GM19099 (cell line): ENCODE results near the gene DSCAML1.

ENCODE experiments used
- POLR2A ChIP-seq: IDR thresholded peaks from 3 replicates; pipeline ENCODE4 v1.6.1; 2011; ENCODE audit warnings: low read depth; ENCODE audit not compliant: insufficient read length; ENCODE audit errors: extremely low read depth

The DSCAML1 gene

DNA sequence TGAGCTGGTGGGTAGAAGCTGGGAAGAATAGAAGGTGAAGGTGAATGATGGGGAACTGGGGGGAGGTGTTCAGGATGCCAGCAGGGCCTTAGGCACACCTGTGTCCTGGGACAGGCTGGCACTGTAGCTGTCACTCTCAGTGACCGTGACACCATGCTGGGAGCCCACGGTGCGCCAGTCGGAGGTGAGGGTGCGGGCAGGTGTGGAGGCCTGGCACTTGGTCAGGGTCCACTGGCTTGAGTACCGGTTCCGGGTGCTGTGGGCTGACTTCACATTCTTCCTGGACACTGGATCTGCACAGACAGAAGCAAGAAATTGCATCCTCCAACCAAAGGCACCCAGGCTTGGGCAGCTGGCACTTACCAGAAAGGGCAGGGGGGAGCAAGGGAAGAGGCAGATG lies 365.6 kb downstream of the DSCAML1 start:
- no peak for TF ChIP-seq POLR2A

DNA sequence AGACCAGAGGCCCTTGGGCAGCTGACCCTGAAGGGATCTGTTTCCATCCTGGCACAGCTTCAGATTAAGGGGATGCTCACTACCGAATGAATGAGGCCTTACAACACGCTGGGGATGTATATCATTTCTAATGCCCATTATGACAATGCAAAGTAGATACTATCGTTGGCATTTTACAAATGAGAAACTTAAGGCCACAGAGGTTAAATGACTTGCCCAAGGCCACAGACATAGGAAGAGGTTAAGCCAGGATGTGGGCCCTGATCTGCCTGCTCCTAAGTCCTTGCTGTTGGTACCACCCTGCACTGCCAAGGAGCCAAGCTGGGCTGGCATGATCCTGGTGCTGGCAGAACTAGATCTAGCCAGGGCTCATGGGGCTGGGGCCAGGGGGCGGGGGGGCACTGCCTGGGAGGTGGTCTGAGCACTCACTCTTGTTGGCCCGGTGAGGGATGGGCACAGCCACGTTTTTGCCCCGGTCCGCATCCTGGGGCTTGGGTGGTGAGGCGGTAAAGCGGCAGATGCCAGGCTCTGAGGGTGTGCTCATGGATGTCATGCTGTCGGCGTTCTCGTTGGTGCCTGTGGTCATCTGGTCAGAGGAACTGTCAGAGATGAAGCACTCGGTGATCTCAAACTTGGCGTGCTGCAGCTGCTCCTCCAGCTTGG lies 366.6 kb downstream of the DSCAML1 start:
- no peak for TF ChIP-seq POLR2A

DNA sequence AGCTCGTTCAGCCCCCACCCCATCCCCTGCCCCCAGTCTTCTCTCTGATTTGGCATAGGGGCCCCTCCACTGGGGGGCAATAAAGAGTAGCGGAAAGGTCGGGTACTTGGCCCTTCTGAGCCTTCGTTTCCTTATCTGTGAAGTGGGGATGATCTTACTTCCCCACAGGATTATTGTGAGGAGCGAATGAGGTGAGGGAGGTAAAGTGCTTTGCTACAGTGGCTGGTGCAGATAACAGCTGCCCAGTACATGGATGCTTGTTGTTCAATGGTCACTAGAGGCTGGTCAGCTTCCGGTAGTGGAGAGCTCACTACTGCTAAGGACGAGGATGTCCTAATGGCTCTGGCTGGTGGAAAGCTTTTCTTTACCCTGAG lies 368.2 kb downstream of the DSCAML1 start:
- TF ChIP-seq POLR2A = no peak

DNA sequence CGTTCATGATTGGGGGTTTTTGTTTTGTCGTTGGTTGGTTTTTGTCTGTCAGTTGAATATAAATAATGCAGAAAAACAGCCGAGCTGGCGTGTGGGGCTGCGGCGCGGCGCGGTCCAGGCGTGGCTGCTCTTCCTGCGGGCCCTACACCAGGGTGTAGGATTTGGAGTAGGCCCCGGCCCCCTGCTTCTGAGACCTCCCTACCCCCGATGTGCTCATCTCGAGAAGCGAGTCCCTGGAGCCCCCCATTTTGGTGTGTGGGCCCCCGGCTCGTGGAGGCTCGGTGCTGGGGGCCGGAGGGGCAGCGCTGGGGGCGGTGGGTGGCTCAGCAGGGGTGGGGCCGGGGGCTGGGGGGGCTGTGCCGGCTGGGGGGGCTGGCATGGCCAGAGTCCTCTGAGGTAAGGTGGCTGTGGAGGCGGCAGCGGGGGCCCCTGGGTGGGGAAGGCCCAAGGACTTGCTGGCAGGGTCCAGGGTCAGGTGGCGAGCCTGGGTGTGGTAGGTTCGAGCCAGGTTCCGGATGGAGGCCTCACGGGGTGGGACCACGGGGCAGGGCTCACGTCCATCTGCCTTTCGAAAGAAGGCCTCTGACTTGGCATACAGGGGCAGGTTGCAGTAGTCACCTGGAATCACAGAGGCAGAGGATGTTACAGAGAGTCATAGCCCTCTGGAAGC lies 368.7 kb downstream of the DSCAML1 start:
- TF ChIP-seq POLR2A = no peak

DNA sequence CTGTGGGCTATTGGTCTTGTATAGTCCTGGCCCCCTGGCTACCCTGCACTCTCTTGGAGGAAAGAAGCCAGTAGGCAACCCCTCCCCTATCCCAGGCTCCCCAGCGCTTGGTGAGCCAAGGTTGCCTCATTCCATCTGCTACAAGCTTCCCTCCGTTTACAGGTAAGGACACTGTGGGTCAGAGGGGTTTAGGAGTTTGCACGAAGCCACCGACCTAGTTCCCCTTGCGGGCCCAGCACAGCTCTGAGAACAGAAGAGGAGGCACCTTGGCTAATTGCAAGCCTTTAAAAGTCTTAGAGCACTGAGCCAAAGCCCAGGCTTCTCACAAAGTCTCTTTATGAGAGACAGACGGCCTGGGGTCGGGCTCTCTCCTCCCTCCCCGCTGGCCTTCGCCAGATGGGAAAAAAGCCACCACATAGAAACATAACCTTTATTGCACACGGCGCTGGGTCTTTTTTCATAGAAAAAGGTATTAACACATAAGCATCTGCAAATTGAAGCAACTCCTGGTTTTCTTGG lies 369.6 kb downstream of the DSCAML1 start:
- TF ChIP-seq POLR2A = no peak

DNA sequence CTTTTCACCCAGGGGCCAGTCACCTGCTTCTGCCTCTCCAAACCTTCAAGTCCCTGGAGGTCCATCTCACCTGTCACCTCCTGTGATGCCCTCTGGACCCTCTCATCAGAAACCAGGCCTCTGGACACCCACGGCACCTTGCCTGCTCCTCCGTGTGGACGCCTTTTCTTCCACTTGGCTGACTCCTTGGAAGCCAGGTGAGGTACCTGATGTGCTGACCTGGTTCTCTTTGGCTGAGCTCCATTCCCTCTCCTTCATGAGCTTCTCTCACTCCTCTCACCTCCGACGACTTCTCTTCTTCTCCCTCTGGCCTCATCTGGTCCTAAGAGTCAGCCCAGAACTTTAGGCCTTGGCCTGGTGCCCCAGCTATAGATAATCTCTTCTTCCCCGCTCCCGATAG lies 370.1 kb downstream of the DSCAML1 start:
- TF ChIP-seq POLR2A = no peak

DNA sequence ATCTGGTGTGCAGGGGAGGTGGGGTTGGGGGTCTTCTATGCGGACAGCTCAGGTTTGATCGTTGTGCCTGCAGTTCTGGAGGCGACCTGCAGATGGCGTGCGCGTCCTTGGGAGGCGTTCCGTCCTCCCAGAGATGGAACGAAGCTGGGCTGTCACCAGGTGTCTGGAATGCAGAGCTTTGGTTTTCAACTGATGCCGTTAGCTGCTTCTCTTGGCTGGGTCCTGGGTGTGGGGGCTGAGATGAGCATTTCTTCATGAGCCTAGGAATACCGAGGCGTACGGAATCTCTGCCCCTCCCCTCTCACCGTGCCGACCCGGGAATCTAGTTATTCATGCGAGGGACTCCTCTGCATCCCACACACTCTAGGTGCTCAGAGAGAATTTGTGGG lies 370.7 kb downstream of the DSCAML1 start:
- TF ChIP-seq POLR2A = no peak

DNA sequence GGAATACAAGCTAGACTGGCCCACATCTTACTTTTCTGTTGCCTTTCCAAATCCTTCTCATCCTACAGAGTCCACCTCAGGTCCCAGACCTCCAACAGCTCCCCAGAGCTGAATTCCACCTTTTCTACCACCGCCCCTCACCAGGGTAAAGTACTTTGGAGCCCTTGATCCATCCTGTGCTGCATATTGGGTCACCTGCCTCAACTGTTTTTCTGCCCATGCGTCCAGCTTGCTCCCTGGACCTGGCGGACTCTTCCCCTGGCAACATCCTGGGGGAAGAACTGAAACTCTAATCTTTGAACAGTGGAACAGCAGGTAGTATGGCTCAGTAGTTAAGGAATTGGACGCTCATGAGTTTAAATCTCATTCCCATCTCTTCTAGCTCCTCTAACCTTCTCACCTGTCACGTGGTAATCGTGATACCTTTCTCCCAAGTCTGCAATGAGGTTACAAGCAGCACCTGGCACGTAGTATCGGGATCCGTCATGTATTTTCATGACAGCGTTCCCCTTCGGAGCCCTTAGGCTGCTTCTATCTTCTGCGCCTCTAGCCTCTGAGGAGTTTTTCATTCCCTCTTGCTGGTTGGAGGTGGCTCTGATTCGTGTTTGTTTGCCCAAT lies 371.2 kb downstream of the DSCAML1 start:
- no peak for TF ChIP-seq POLR2A

DNA sequence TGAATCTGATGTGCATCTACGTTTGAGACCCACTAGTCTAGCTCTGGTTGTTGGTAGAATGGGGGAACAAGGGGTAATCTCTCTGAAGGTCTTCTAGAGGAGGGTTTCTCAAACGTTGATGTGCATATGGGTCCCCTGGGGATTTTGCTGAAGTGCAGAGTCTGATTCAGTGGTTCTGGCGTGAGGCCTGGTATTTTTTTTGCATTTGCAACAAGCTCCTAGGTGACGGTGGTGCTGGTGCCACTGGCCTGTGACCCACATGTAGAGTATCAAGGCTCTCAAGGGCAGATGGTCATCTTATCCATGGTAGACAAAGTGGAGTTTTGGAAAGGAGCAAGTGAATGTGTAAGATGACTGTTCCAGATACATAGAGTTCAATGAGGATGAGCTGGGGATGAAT lies 372.2 kb downstream of the DSCAML1 start:
- TF ChIP-seq POLR2A = no peak

DNA sequence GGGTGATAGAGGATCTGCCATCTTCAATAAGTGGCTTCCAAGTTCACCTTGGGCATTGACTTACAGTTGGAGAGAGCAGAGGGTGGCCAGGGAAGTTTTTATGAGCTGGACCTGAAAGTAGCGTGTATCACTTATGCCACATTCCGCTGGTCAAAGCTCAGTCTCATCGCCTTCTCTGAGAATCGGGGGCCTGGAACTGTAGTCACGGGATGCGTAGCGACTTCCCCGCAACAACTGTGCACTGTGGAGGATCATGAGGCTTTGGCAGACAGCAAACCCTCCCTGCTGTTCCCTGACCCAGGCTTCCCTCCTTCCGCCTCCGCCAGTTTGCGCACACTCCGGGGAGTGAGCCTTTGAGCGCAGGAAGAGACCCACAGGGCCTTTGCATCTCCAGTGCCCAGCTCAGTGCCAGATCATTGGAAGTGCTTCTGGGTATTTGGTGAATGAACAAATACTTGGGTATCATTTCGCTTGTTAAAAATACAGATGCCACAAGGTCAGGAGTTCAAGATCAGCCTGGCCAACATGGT lies 373.9 kb downstream of the DSCAML1 start:
- no peak for TF ChIP-seq POLR2A

DNA sequence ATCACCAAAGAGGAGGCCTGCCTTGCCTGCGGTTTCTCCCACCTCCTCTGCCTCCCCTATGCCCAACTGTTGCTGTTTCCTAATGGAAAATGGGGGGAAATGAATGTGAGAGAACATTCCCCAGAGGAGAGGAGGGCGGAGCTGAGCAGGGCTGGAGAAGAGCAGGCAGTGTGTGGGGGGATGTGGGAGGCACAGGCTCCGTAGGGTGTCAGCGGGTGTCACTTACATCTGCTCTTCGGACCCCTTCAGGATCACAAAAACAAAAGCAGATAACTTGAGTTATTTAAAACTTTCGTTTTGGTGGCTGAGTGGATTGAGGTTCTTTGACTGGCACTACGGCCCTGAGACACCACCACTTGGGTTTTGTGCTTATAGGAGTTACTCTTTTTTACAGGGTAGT lies 375.5 kb downstream of the DSCAML1 start:
- TF ChIP-seq POLR2A = no peak

DNA sequence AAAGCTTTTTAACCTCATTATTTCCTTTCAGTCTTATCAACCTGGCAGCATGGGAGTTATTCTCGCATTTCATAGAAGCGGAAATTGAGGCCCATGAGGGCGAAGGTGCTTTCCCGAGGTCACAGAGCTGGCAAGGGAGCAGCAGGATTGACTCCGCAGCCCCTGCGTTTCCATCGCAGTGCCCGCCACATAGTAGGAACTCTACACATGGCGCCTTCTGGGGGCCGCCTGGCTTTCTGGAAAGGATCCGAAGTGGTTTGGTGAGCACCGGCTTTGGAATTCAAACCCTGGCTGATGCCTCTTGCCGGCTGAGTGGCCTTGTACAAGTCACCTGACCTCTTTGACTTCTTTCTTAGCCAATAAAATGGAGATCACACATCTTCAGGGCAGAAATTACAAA lies 376.0 kb downstream of the DSCAML1 start:
- TF ChIP-seq POLR2A = no peak

DNA sequence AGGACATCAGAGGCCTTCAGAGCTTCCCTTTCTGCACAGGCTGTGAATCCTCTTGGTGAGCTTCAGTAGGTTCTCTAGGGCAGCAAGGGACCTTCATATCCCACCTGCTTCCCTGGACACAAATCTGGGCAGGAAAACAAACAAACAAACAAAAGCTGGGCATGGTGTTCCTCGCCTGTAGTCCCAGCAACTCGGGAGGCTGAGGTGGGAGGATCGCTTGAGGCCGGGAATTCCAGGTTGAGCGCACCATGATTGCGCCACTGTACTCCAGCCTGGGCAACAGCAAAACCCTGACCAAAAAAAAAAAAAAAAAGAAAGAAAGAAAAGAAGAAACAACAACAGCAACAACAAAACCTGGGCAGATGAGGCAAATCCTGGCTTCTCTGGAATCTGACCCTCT lies 376.4 kb downstream of the DSCAML1 start:
- TF ChIP-seq POLR2A = no peak

DNA sequence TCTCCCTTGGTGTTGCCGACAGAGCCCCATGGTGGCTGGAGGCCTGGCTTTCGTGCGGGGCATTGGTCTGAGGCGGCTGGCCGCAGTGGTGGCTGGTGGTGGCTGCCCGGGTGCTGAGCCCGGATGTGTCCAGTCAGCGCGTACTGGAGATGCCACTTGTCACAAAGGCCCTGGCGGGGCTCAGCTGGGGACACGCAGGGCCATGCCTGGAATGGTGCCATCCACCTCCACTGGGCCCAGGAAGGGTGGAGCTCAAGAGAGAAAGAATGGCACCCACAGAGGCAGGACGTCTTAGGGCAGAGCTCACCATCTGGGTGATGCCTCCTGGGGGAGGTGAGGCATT lies 376.9 kb downstream of the DSCAML1 start:
- no peak for TF ChIP-seq POLR2A

DNA sequence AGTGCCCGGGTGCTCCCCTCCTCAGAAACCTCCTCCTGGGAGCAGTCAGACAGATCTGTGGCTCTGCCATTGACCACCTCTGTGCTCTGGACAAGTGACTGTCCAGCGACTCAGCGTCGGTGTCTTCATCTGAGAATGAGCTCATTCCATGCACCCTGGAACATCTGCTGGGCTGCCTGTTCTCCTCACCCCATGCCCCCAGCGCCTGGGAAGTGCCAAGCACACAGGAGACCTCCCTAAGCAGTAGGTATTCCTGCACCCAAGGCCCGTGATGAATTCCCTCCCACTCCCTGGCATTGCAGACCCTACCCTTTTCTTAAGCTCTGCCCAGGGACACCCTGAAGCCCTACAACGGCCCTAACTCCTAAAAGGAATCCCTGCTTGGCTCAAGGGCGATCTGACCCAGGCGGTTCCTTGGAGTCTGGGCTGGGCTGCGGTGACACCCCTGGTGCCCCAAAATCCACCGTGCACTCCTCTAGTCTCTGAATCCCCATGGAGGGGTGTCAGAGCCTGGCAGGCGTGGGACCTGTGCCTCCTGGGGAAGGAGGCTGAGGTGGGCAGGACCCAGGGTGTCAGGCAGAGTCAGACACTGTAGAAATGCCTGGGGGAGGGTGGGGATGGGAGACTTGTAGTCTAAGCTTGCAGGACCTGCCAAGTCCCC lies 377.4 kb downstream of the DSCAML1 start:
- TF ChIP-seq POLR2A = no peak

DNA sequence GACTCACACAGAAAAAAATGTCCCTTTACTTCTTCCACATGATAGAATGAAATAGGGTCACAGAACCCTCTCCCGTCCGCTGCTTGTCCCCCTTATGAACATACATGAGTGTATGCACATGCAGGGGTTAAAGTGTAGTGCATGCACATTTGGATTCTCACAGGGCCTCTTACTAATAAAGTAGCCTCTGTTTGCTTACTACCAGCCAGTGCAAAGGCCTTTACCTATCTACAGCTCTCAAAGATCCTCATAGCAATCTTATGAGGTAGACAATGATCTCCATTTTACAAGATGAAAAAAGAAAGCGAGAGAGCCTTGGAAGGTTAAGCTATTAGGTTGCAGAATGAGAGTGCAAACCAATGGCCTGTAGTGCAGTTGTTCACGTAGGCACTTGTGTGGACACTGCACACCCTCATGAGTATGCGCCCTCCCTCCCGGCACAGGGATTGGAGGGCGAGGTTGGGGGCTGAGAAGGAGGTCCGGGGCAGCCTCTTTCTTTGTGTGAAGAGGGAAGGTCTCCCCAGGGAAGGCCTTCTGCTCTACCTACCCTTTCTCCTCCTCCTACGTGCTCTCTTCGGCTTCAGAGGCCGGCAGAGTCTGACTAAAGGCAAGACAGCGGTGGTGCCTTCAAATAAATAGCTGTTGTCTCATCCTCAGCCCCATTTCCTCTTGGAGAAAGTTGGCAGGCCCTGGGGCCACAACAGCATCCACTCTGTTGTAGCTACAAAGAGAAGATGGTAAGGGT lies 378.1 kb downstream of the DSCAML1 start:
- no peak for TF ChIP-seq POLR2A

DNA sequence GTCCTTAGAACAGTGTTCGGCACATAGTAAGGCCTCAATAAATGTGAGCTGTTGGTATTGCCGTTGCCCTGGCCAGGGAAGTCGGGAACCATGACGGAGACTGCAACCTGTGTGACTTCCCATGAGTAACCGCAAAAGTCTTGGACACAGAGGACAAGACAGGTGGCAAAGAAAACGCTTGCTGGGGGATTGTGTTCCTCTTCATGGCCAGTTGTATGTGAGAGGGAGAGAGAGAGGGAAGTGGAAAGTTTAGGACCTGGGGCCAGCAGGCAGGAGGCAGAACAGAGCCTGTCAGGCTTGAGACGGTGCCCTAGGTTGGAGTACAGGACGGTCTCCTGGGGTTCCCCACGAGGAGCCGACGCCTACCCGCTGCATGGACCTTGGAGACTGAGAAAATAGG lies 379.2 kb downstream of the DSCAML1 start:
- no peak for TF ChIP-seq POLR2A
